HCT116 (cell line): ENCODE data around the gene ACTL10. TPM values are rescaled to one million over a fixed set of nuclear protein-coding genes. Genes with fewer than 3 reads are reported as not detected.

ENCODE experiments used
- ATAC-seq: fragments of 200-7000 bp; cut with Tn5 transposase; 2 replicates; pipeline ENCODE4 v1.9.1; 2020; ENCODE audit warnings: mild to moderate bottlenecking, moderate library complexity
- BruUV-seq: library from RNA; stranded (reverse); fragments of 400-500 nt; replicated peaks from 2 replicates; lab custom pipeline; 2021; lab: Mats Ljungman, UMichigan
- CTCF ChIA-PET: fragments of 300-600 bp; sonication (Branson Sonifier 250); formaldehyde crosslinking; loops from one replicate; lab custom pipeline; 2021; ENCODE audit warnings: antibody characterized with exemption; lab: Charles Lee
- POLR2A ChIA-PET: fragments of 300-600, 350-600 bp; sonication (Branson Sonifier 250); formaldehyde crosslinking; loops from one replicate; lab custom pipeline; 2021; ENCODE audit warnings: antibody characterized with exemption; lab: Charles Lee
- RAD21 ChIA-PET, 2 experiments: fragments of 300-600 bp; sonication (Branson Sonifier 250); formaldehyde crosslinking; loops; one replicate each; lab custom pipeline; 2023; ENCODE audit warnings: low total read pairs in 2 of 2; ENCODE audit not compliant: uncharacterized antibody in 2 of 2, unreplicated experiment in 2 of 2, low non-redundant PET in 1 of 2; lab: Charles Lee
- DNase-seq: peaks from one replicate; pipeline ENCODE4 v3.0.0-alpha.2; 2010; ENCODE audit warnings: low read depth, low spot score
- H2AFZ ChIP-seq: fragments of 200-600 bp; shearing (Covaris generic), sonication (generic); 2 replicates; pipeline ENCODE4 v1.6.1; 2017; ENCODE audit warnings: low read depth, mixed run types, mixed read lengths, antibody characterized with exemption, low read length; ENCODE audit not compliant: poor library complexity, severe bottlenecking
- H3K27ac ChIP-seq: 2 replicates; pipeline ENCODE4 v1.5.1; 2012; ENCODE audit warnings: low read depth, low read length
- H3K27me3 ChIP-seq: fragments of 200-600 bp; sonication (generic); 2 replicates; pipeline ENCODE4 v1.6.1; 2016; ENCODE audit warnings: mixed run types, low read length, mixed read lengths; ENCODE audit not compliant: insufficient read depth
- H3K36me3 ChIP-seq, 2 experiments: fragments of 200-500 bp in 1 of 2; fragments of 200-600 bp in 1 of 2; sonication (Bioruptor generic) in 1 of 2; sonication (generic) in 1 of 2; 2 replicates each; pipeline versions ENCODE4 v1.5.1 to v1.6.1; 2014 to 2016; ENCODE audit warnings: low read length in 2 of 2, inconsistent platforms in 1 of 2, mixed read lengths in 1 of 2, mixed run types in 1 of 2; ENCODE audit not compliant: insufficient read depth in 2 of 2, control insufficient read depth in 1 of 2
- H3K4me1 ChIP-seq, 2 experiments: fragments of 200-600 bp in 1 of 2; sonication (generic) in 1 of 2; 2 replicates each; pipeline versions ENCODE4 v1.5.1 to v1.6.1; 2012 to 2017; ENCODE audit warnings: low read length in 2 of 2, inconsistent platforms in 1 of 2, mild to moderate bottlenecking in 1 of 2, mixed read lengths in 1 of 2, mixed run types in 1 of 2, moderate library complexity in 1 of 2; ENCODE audit not compliant: insufficient read depth in 2 of 2, control insufficient read depth in 1 of 2
- H3K4me2 ChIP-seq: fragments of 200-600 bp; sonication (generic); 2 replicates; pipeline ENCODE4 v1.6.1; 2017; ENCODE audit warnings: mixed run types, low read length, mixed read lengths
- H3K4me3 ChIP-seq, 2 experiments: fragments of 200-600 bp in 1 of 2; sonication (generic) in 1 of 2; replicated peaks in 1 of 2; 2 replicates each; pipeline ENCODE4 v1.5.1; 2011 to 2016; ENCODE audit warnings: low read length in 2 of 2, control low read depth in 1 of 2, low read depth in 1 of 2, mild to moderate bottlenecking in 1 of 2, mixed read lengths in 1 of 2, mixed run types in 1 of 2
- H3K79me2 ChIP-seq: fragments of 200-600 bp; sonication (generic); 2 replicates; pipeline ENCODE4 v1.6.1; 2017; ENCODE audit warnings: mild to moderate bottlenecking, mixed run types, low read length, moderate library complexity, mixed read lengths; ENCODE audit not compliant: insufficient read depth
- H3K9ac ChIP-seq: fragments of 200-600 bp; sonication (generic); 2 replicates; pipeline ENCODE4 v1.6.1; 2016; ENCODE audit warnings: low read length, mixed read lengths
- H3K9me2 ChIP-seq: fragments of 200-600 bp; sonication (generic), shearing (Covaris generic); 2 replicates; pipeline ENCODE4 v1.6.1; 2017; ENCODE audit warnings: mixed run types, mild to moderate bottlenecking, moderate library complexity; ENCODE audit not compliant: insufficient read depth
- H3K9me3 ChIP-seq, 2 experiments: fragments of 200-500 bp in 1 of 2; fragments of 200-600 bp in 1 of 2; sonication (Bioruptor generic) in 1 of 2; sonication (generic) in 1 of 2; 2 replicates each; pipeline ENCODE4 v1.6.1; 2014 to 2017; ENCODE audit warnings: low read length in 2 of 2, mixed read lengths in 2 of 2, inconsistent platforms in 1 of 2, low read depth in 1 of 2, mild to moderate bottlenecking in 1 of 2, mixed run types in 1 of 2, moderate library complexity in 1 of 2; ENCODE audit not compliant: control insufficient read depth in 1 of 2, insufficient read depth in 1 of 2
- H4K20me1 ChIP-seq: fragments of 200-600 bp; sonication (generic), shearing (Covaris generic); 2 replicates; pipeline ENCODE4 v1.6.1; 2017; ENCODE audit warnings: mixed run types, mild to moderate bottlenecking, moderate library complexity; ENCODE audit not compliant: insufficient read depth
- CBX3 ChIP-seq: IDR thresholded peaks from 2 replicates; pipeline ENCODE4 v1.6.1; 2012; ENCODE audit warnings: low read depth
- CTCF ChIP-seq, 3 experiments: fragments of 200-600 bp in 1 of 3; sonication (generic) in 1 of 3; IDR thresholded peaks in 2 of 3; conservative IDR thresholded peaks in 1 of 3; 2 replicates each; pipeline ENCODE4 v1.5.1; 2012 to 2017; ENCODE audit warnings: low read depth in 2 of 3, low read length in 2 of 3, antibody characterized with exemption in 1 of 3, borderline replicate concordance in 1 of 3, control low read depth in 1 of 3, mild to moderate bottlenecking in 1 of 3, mixed read lengths in 1 of 3, mixed run types in 1 of 3, moderate library complexity in 1 of 3; ENCODE audit not compliant: insufficient read depth in 1 of 3
- ELF1 ChIP-seq: IDR thresholded peaks from 2 replicates; pipeline ENCODE4 v1.6.1; 2012; ENCODE audit warnings: low read depth, borderline replicate concordance
- EZH2phosphoT487 ChIP-seq: fragments of 200-600 bp; IDR thresholded peaks from 2 replicates; pipeline ENCODE4 v1.6.1; 2018; ENCODE audit warnings: antibody characterized with exemption, borderline replicate concordance
- MAX ChIP-seq: IDR thresholded peaks from 2 replicates; pipeline ENCODE4 v1.6.1; 2012
- REST ChIP-seq: IDR thresholded peaks from 2 replicates; pipeline ENCODE4 v1.6.1; 2012; ENCODE audit warnings: low read depth
- SRF ChIP-seq: IDR thresholded peaks from 2 replicates; pipeline ENCODE4 v1.6.1; 2012; ENCODE audit warnings: low read depth
- YY1 ChIP-seq: IDR thresholded peaks from 2 replicates; pipeline ENCODE4 v1.6.1; 2011; ENCODE audit warnings: low read length, low read depth, moderate library complexity, mild to moderate bottlenecking; ENCODE audit not compliant: insufficient replicate concordance; ENCODE audit errors: extremely low read depth
- ZBTB33 ChIP-seq: IDR thresholded peaks from 2 replicates; pipeline ENCODE4 v1.6.1; 2011; ENCODE audit warnings: mild to moderate bottlenecking, low read length, moderate library complexity; ENCODE audit not compliant: insufficient replicate concordance; ENCODE audit errors: extremely low read depth
- ZNF274 ChIP-seq: fragments of 200-500 bp; sonication (Bioruptor generic); IDR thresholded peaks from 2 replicates; pipeline ENCODE4 v1.6.1; 2014; ENCODE audit warnings: mild to moderate bottlenecking, low read depth, low read length, inconsistent platforms
- intact Hi-C: fragments of 100-400 bp; cut with micrococcal nuclease; formaldehyde crosslinking; loops from 2 replicates; pipeline ENCODE4 v1.10.0; 2022
- total RNA-seq: library from RNA; stranded (reverse); gene quantifications from one replicate; pipeline ENCODE4 v1.2.1, GENCODE V29; 2021; ENCODE audit not compliant: unreplicated experiment

ACTL10 gene
- total RNA-seq, 1 experiment from 2014 or later: 0.22 TPM

GRCh38 chr20:33713865-33714367 is 47.2 kb downstream of the ACTL10 start:
- ATAC-seq (no peak), DNase-seq (no peak)
- Histone ChIP-seq H3K27ac (no peak overlapping the region), H3K4me2 (no peak overlapping the region), H3K27me3 (no peaks in the 10 kb centered on the region), H3K36me3 (no peaks in the 10 kb centered on the region), H2AFZ (no peak overlapping the region), H3K9me3 (no peaks in the 10 kb centered on the region), H3K79me2 (no peaks in the 10 kb centered on the region), H3K9me2 (no peaks in the 10 kb centered on the region), H3K4me3 (no peak overlapping the region), H3K9ac (no peak overlapping the region), H4K20me1 (no peaks in the 10 kb centered on the region), H3K4me1 (peaks cover 4 to 23% of the 10 kb centered on the region in 2 experiments; a peak in 3 of 4 replicates)
- no TSS peak for BruUV-seq
- TF ChIP-seq CTCF (IDR thresholded peaks at IDR 0.05 in 2 of 3, conservative IDR thresholded peaks at IDR 0.05 in 1 of 3; ENCODE audit: borderline replicate concordance in 1 of 3, insufficient read depth in 1 of 3, low read depth in 2 of 3, low read length in 2 of 3) (no peak), EZH2phosphoT487 (no peak), ZNF274 (no peak), CBX3 (no peak), REST (no peak), ELF1 (no peak), SRF (no peak), MAX (no peak), YY1 (no peak), ZBTB33 (no peak)
- ChIA-PET CTCF (no interaction called here), POLR2A (no interaction called here), RAD21 (no interaction called here)
- intact Hi-C loops: no loop called here
